WTC11 (cell line): ENCODE results near the gene INPP5A.

ENCODE experiments used
- CBFB ChIP-seq: sonication (generic); formaldehyde crosslinking; IDR thresholded peaks from 2 replicates; pipeline ENCODE4 v1.8.1; 2022; ENCODE audit warnings: mild to moderate bottlenecking, low read depth, missing genetic modification reagents
- CTCF ChIP-seq: fragments of 200-600 bp; IDR thresholded peaks from 2 replicates; pipeline ENCODE4 v1.8.0; 2022; ENCODE audit warnings: antibody characterized with exemption
- E2F1 ChIP-seq: sonication (generic); formaldehyde crosslinking; IDR thresholded peaks from 2 replicates; pipeline ENCODE4 v1.8.0; 2022; ENCODE audit warnings: mild to moderate bottlenecking, missing genetic modification reagents
- KAT7 ChIP-seq: sonication (generic); formaldehyde crosslinking; IDR thresholded peaks from 2 replicates; pipeline ENCODE4 v1.8.1; 2023; ENCODE audit warnings: missing genetic modification reagents, mild to moderate bottlenecking, borderline replicate concordance
- TF ChIP-seq, protein P1 (sequence below): sonication (generic); formaldehyde crosslinking; IDR thresholded peaks from 2 replicates; pipeline ENCODE4 v1.8.0; 2022; ENCODE audit warnings: mild to moderate bottlenecking, missing genetic modification reagents

GRCh38 chr10:132752961-132753360 lies 215.4 kb downstream of the INPP5A start:
- TF ChIP-seq CBFB (no peak), KAT7 (CRISPR knock-in tag) (no peak), CTCF (no peak), E2F1 (CRISPR knock-in tag) (no peak)
- TF ChIP-seq, protein P1, sequence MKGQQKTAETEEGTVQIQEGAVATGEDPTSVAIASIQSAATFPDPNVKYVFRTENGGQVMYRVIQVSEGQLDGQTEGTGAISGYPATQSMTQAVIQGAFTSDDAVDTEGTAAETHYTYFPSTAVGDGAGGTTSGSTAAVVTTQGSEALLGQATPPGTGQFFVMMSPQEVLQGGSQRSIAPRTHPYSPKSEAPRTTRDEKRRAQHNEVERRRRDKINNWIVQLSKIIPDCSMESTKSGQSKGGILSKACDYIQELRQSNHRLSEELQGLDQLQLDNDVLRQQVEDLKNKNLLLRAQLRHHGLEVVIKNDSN (CRISPR knock-in tag) = no peak
